ENCODE results near the gene DNAAF1.
"Not testable (repeated sequence)": the region's sequence is repeated elsewhere in the genome, so short reads cannot be mapped to it uniquely, and the experiment has no call there.

The DNAAF1 gene

GRCh38 chr16:84214451-84215066 lies 69.5 kb downstream of the DNAAF1 start:
- DNase-seq, result no peak

- DNase-seq, result no peak
These were observed 70.4 kb downstream of the DNAAF1 start for GRCh38 chr16:84215531-84215930.

- not testable (repeated sequence) for DNase-seq
These were observed 71.0 kb downstream of the DNAAF1 start for GRCh38 chr16:84216144-84216543.

- DNase-seq, result no peak
These were observed 73.2 kb downstream of the DNAAF1 start for GRCh38 chr16:84218176-84218823.

- DNase-seq, result no peak
These were observed 73.8 kb downstream of the DNAAF1 start for GRCh38 chr16:84218956-84219355.

- DNase-seq, result no peak
These were observed 75.7 kb downstream of the DNAAF1 start for GRCh38 chr16:84220851-84221250.

- DNase-seq, result no peak
These were observed 78.3 kb downstream of the DNAAF1 start for GRCh38 chr16:84223456-84223855.

- DNase-seq, result no peak
These were observed 79.4 kb downstream of the DNAAF1 start for GRCh38 chr16:84224554-84224953.

- DNase-seq, result no peak
These were observed 80.0 kb downstream of the DNAAF1 start for GRCh38 chr16:84225126-84225525.

- DNase-seq, result no peak
These were observed 80.5 kb downstream of the DNAAF1 start for GRCh38 chr16:84225571-84225970.

- DNase-seq, result no peak
These were observed 80.9 kb downstream of the DNAAF1 start for GRCh38 chr16:84226026-84226425.
